GM23338 (cell line): ENCODE data around the gene C1QTNF5. TPM values are rescaled to one million over a fixed set of nuclear protein-coding genes. Genes with fewer than 3 reads are reported as not detected.

Experiments used
- ATAC-seq: fragments of 200-7000 bp; cut with Tn5 transposase; 3 replicates; pipeline ENCODE4 v1.9.1; 2020
- DNase-seq: peaks from one replicate; pipeline ENCODE4 v3.0.0-alpha.2; 2015; ENCODE audit warnings: low spot score
- H2AFZ ChIP-seq: fragments of 200-600 bp; sonication (generic); 2 replicates; pipeline ENCODE4 v1.8.0; 2016; ENCODE audit warnings: antibody characterized with exemption, mild to moderate bottlenecking, moderate library complexity
- H3F3A ChIP-seq: fragments of 200-600 bp; sonication (generic); replicated peaks from 2 replicates; pipeline ENCODE4 v1.8.0; 2017; ENCODE audit warnings: antibody characterized with exemption, mixed run types, low read depth
- H3K27ac ChIP-seq: fragments of 200-600 bp; sonication (generic); 2 replicates; pipeline ENCODE4 v1.6.1; 2016; ENCODE audit warnings: low read depth
- H3K27me3 ChIP-seq: fragments of 200-600 bp; sonication (generic); 2 replicates; pipeline ENCODE4 v1.8.0; 2016; ENCODE audit warnings: mild to moderate bottlenecking, mixed run types, moderate library complexity; ENCODE audit not compliant: insufficient read depth
- H3K36me3 ChIP-seq: fragments of 200-600 bp; sonication (generic); 2 replicates; pipeline ENCODE4 v1.8.0; 2016; ENCODE audit warnings: mild to moderate bottlenecking; ENCODE audit not compliant: insufficient read depth
- H3K4me1 ChIP-seq: fragments of 200-600 bp; sonication (generic); 2 replicates; pipeline ENCODE4 v1.8.0; 2016; ENCODE audit warnings: mild to moderate bottlenecking, moderate library complexity; ENCODE audit not compliant: insufficient read depth
- H3K4me2 ChIP-seq: fragments of 200-600 bp; sonication (generic); 2 replicates; pipeline ENCODE4 v1.7.1; 2017; ENCODE audit warnings: mixed run types
- H3K4me3 ChIP-seq: fragments of 200-600 bp; sonication (generic); 2 replicates; pipeline ENCODE4 v1.6.1; 2016; ENCODE audit warnings: mixed run types
- H3K79me2 ChIP-seq: fragments of 200-600 bp; sonication (generic); replicated peaks from 2 replicates; pipeline ENCODE4 v1.8.0; 2017; ENCODE audit warnings: mild to moderate bottlenecking; ENCODE audit not compliant: insufficient read depth
- H3K9me2 ChIP-seq: fragments of 200-600 bp; sonication (generic); 2 replicates; pipeline ENCODE4 v1.8.0; 2017; ENCODE audit not compliant: insufficient read depth
- H4K20me1 ChIP-seq: fragments of 200-600 bp; sonication (generic); replicated peaks from 2 replicates; pipeline ENCODE4 v1.8.0; 2017; ENCODE audit warnings: mild to moderate bottlenecking; ENCODE audit not compliant: insufficient read depth
- H3K27ac Mint-ChIP-seq: 2 replicates; pipeline ENCODE4 v1.8.0; 2020; ENCODE audit warnings: inconsistent platforms, mild to moderate bottlenecking, moderate library complexity, mixed read lengths
- H3K27me3 Mint-ChIP-seq: 3 replicates; pipeline ENCODE4 v1.8.0; 2022; ENCODE audit warnings: low read depth, mild to moderate bottlenecking, moderate library complexity, mixed read lengths, inconsistent platforms; ENCODE audit not compliant: insufficient read depth, poor library complexity
- H3K36me3 Mint-ChIP-seq: 3 replicates; pipeline ENCODE4 v1.8.0; 2021; ENCODE audit warnings: low read depth, mild to moderate bottlenecking, inconsistent platforms, moderate library complexity, mixed read lengths
- H3K4me1 Mint-ChIP-seq: 3 replicates; pipeline ENCODE4 v1.8.0; 2020; ENCODE audit warnings: mild to moderate bottlenecking, inconsistent platforms, mixed read lengths
- H3K4me3 Mint-ChIP-seq: 3 replicates; pipeline ENCODE4 v1.8.0; 2021; ENCODE audit warnings: moderate library complexity, mild to moderate bottlenecking, inconsistent platforms, mixed read lengths
- H3K9me3 Mint-ChIP-seq: 3 replicates; pipeline ENCODE4 v1.8.0; 2020; ENCODE audit warnings: moderate library complexity, mild to moderate bottlenecking, inconsistent platforms, mixed read lengths
- CREB1 ChIP-seq: fragments of 250-450 bp; sonication (Bioruptor Pico); IDR thresholded peaks from 2 replicates; pipeline ENCODE4 v1.5.0; 2020; ENCODE audit warnings: low read depth, mild to moderate bottlenecking, moderate library complexity
- EZH2 ChIP-seq: fragments of 200-600 bp; sonication (generic); IDR thresholded peaks from one replicate; pipeline ENCODE4 v1.8.0; 2017; ENCODE audit warnings: antibody characterized with exemption, mild to moderate bottlenecking, low read depth; ENCODE audit not compliant: unreplicated experiment
- EZH2phosphoT487 ChIP-seq: fragments of 200-600 bp; sonication (generic); IDR thresholded peaks from one replicate; pipeline ENCODE4 v1.8.1; 2018; ENCODE audit warnings: antibody characterized with exemption; ENCODE audit not compliant: unreplicated experiment
- JUNB ChIP-seq: IDR thresholded peaks from one replicate; pipeline ENCODE4 v1.6.1; 2016; ENCODE audit warnings: antibody characterized with exemption; ENCODE audit not compliant: unreplicated experiment
- NANOG ChIP-seq: IDR thresholded peaks from 2 replicates; pipeline ENCODE4 v1.6.1; 2016; ENCODE audit warnings: antibody characterized with exemption, borderline replicate concordance
- POLR2AphosphoS5 ChIP-seq: IDR thresholded peaks from 2 replicates; pipeline ENCODE4 v1.6.1; 2016; ENCODE audit warnings: antibody characterized with exemption, low read depth
- STAT1 ChIP-seq: IDR thresholded peaks from one replicate; pipeline ENCODE4 v1.6.1; 2016; ENCODE audit warnings: antibody characterized with exemption; ENCODE audit not compliant: unreplicated experiment
- ZNF114 ChIP-seq: fragments of 250-450 bp; sonication (Bioruptor Pico); IDR thresholded peaks from 2 replicates; pipeline ENCODE4 v1.5.0; 2020; ENCODE audit warnings: mild to moderate bottlenecking, moderate library complexity
- ZNF331 ChIP-seq: fragments of 250-450 bp; sonication (Bioruptor Pico); IDR thresholded peaks from 2 replicates; pipeline ENCODE4 v1.5.0; 2020; ENCODE audit warnings: low read depth, mild to moderate bottlenecking, moderate library complexity
- polyA plus RNA-seq: library from polyadenylated mRNA; unstranded; fragments of >200 nt; fragmentation: Nextera tagmentation; extraction: Ambion mirVana; gene quantifications from 2 replicates; pipeline ENCODE4 v1.2.1, GENCODE V29; 2016
- total RNA-seq: library from RNA; depleted of rRNA; stranded (reverse); fragments of >200 nt; shearing (Covaris generic); gene quantifications from 2 replicates; pipeline ENCODE4 v1.2.3, GENCODE V29; 2014
- TF ChIP-seq, protein P1 (sequence below): fragments of 250-450 bp; sonication (Bioruptor Pico); IDR thresholded peaks from 2 replicates; pipeline ENCODE4 v1.5.0; 2020; ENCODE audit warnings: mild to moderate bottlenecking, moderate library complexity
- TF ChIP-seq, protein P2 (sequence below): IDR thresholded peaks from 2 replicates; pipeline ENCODE4 v1.6.1; 2016; ENCODE audit warnings: antibody characterized with exemption
- TF ChIP-seq, protein P3 (sequence below), 2 experiments: fragments of 200-600 bp in 1 of 2; sonication (generic) in 1 of 2; conservative IDR thresholded peaks; 2 replicates each; pipeline versions ENCODE4 v1.5.1 to v1.6.1; 2016 to 2017; ENCODE audit warnings: antibody characterized with exemption in 2 of 2, low read depth in 2 of 2, mild to moderate bottlenecking in 2 of 2, moderate library complexity in 1 of 2
- TF ChIP-seq, protein P4 (sequence below): IDR thresholded peaks from one replicate; pipeline ENCODE4 v1.6.1; 2018; ENCODE audit warnings: antibody characterized with exemption; ENCODE audit not compliant: unreplicated experiment

The C1QTNF5 gene
- total and polyA plus RNA-seq, 2 experiments from 2014 or later = 1.9 TPM

DNA sequence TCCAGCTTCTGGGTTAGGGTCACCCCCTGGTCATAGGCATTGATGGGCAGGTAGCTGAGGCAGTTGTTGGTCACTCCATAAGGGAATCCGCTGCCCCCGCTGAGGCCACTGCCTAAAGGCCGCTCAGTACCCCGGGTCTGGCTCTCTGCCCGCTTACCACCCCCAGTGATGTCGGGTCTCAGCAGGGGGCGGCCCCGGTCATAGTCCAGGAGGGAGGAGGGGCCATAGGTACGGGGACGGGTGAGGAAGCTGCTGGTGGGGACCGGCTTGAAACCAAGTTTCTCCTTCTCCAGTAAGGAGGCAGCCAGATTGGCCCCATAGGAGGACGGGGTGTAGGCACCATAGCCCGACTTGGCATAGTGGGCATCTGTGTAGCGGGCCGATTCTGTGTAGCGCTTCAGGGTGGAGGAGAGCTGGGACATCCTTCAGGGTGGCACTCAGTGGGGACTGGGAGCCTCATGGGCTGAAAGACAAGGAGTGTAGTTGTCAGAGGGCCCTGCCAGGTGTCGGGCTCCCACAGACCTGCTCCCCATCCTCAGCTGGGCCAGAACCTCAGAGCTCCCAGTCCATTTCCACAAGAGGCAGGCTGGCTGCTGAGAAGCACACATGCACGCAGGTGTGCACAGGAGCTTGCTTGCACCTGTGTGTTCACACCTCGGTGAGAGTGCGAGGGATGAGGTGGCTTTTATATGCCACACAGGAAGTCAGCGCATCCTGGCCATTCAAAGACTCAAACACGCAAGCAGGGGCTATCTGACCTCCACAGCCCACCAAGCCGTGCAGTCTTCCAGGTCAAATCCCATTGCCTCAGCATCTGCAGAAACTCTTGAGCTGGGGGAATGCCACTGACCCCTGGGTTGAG, 32.6 kb upstream of the C1QTNF5 start:
- H3K9me2 ChIP-seq = no peaks in the 10 kb centered on the region
- H3K4me2 ChIP-seq = no peak overlapping the region
- no peak overlapping the region for H2AFZ ChIP-seq
- H3K36me3 ChIP-seq = no peaks in the 10 kb centered on the region
- Mint-ChIP-seq H3K27me3 (peaks cover 19% of the 10 kb centered on the region), H3K4me1 (peaks cover 70% of the 10 kb centered on the region), H3K36me3 (no peaks in the 10 kb centered on the region; the same call in 2 of the 3 replicates), H3K9me3 (no peaks in the 10 kb centered on the region), H3K27ac (no peak overlapping the region), H3K4me3 (no peak overlapping the region)
- no peak overlapping the region for H3K4me3 ChIP-seq
- no peaks in the 10 kb centered on the region for H3F3A ChIP-seq
- TF ChIP-seq, protein P1, sequence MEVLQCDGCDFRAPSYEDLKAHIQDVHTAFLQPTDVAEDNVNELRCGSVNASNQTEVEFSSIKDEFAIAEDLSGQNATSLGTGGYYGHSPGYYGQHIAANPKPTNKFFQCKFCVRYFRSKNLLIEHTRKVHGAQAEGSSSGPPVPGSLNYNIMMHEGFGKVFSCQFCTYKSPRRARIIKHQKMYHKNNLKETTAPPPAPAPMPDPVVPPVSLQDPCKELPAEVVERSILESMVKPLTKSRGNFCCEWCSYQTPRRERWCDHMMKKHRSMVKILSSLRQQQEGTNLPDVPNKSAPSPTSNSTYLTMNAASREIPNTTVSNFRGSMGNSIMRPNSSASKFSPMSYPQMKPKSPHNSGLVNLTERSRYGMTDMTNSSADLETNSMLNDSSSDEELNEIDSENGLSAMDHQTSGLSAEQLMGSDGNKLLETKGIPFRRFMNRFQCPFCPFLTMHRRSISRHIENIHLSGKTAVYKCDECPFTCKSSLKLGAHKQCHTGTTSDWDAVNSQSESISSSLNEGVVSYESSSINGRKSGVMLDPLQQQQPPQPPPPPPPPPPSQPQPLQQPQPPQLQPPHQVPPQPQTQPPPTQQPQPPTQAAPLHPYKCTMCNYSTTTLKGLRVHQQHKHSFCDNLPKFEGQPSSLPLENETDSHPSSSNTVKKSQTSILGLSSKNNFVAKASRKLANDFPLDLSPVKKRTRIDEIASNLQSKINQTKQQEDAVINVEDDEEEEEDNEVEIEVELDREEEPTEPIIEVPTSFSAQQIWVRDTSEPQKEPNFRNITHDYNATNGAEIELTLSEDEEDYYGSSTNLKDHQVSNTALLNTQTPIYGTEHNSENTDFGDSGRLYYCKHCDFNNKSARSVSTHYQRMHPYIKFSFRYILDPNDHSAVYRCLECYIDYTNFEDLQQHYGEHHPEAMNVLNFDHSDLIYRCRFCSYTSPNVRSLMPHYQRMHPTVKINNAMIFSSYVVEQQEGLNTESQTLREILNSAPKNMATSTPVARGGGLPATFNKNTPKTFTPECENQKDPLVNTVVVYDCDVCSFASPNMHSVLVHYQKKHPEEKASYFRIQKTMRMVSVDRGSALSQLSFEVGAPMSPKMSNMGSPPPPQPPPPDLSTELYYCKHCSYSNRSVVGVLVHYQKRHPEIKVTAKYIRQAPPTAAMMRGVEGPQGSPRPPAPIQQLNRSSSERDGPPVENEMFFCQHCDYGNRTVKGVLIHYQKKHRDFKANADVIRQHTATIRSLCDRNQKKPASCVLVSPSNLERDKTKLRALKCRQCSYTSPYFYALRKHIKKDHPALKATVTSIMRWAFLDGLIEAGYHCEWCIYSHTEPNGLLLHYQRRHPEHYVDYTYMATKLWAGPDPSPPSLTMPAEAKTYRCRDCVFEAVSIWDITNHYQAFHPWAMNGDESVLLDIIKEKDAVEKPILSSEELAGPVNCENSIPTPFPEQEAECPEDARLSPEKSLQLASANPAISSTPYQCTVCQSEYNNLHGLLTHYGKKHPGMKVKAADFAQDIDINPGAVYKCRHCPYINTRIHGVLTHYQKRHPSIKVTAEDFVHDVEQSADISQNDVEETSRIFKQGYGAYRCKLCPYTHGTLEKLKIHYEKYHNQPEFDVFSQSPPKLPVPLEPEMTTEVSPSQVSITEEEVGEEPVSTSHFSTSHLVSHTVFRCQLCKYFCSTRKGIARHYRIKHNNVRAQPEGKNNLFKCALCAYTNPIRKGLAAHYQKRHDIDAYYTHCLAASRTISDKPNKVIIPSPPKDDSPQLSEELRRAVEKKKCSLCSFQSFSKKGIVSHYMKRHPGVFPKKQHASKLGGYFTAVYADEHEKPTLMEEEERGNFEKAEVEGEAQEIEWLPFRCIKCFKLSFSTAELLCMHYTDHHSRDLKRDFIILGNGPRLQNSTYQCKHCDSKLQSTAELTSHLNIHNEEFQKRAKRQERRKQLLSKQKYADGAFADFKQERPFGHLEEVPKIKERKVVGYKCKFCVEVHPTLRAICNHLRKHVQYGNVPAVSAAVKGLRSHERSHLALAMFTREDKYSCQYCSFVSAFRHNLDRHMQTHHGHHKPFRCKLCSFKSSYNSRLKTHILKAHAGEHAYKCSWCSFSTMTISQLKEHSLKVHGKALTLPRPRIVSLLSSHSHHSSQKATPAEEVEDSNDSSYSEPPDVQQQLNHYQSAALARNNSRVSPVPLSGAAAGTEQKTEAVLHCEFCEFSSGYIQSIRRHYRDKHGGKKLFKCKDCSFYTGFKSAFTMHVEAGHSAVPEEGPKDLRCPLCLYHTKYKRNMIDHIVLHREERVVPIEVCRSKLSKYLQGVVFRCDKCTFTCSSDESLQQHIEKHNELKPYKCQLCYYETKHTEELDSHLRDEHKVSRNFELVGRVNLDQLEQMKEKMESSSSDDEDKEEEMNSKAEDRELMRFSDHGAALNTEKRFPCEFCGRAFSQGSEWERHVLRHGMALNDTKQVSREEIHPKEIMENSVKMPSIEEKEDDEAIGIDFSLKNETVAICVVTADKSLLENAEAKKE (CRISPR knock-in tag) = no peak
- TF ChIP-seq, protein P2, sequence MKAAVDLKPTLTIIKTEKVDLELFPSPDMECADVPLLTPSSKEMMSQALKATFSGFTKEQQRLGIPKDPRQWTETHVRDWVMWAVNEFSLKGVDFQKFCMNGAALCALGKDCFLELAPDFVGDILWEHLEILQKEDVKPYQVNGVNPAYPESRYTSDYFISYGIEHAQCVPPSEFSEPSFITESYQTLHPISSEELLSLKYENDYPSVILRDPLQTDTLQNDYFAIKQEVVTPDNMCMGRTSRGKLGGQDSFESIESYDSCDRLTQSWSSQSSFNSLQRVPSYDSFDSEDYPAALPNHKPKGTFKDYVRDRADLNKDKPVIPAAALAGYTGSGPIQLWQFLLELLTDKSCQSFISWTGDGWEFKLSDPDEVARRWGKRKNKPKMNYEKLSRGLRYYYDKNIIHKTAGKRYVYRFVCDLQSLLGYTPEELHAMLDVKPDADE = no peak
- TF ChIP-seq EZH2phosphoT487 (no peak), ZNF114 (CRISPR knock-in tag) (no peak), NANOG (no peak), POLR2AphosphoS5 (no peak), CREB1 (CRISPR knock-in tag) (no peak), JUNB (no peak), ZNF331 (CRISPR knock-in tag) (no peak), STAT1 (no peak), EZH2 (no peak)
- TF ChIP-seq, protein P3, sequence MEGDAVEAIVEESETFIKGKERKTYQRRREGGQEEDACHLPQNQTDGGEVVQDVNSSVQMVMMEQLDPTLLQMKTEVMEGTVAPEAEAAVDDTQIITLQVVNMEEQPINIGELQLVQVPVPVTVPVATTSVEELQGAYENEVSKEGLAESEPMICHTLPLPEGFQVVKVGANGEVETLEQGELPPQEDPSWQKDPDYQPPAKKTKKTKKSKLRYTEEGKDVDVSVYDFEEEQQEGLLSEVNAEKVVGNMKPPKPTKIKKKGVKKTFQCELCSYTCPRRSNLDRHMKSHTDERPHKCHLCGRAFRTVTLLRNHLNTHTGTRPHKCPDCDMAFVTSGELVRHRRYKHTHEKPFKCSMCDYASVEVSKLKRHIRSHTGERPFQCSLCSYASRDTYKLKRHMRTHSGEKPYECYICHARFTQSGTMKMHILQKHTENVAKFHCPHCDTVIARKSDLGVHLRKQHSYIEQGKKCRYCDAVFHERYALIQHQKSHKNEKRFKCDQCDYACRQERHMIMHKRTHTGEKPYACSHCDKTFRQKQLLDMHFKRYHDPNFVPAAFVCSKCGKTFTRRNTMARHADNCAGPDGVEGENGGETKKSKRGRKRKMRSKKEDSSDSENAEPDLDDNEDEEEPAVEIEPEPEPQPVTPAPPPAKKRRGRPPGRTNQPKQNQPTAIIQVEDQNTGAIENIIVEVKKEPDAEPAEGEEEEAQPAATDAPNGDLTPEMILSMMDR (conservative IDR thresholded peaks at IDR 0.05; ENCODE audit: low read depth in 2 of 2) = no peak
- TF ChIP-seq, protein P4, sequence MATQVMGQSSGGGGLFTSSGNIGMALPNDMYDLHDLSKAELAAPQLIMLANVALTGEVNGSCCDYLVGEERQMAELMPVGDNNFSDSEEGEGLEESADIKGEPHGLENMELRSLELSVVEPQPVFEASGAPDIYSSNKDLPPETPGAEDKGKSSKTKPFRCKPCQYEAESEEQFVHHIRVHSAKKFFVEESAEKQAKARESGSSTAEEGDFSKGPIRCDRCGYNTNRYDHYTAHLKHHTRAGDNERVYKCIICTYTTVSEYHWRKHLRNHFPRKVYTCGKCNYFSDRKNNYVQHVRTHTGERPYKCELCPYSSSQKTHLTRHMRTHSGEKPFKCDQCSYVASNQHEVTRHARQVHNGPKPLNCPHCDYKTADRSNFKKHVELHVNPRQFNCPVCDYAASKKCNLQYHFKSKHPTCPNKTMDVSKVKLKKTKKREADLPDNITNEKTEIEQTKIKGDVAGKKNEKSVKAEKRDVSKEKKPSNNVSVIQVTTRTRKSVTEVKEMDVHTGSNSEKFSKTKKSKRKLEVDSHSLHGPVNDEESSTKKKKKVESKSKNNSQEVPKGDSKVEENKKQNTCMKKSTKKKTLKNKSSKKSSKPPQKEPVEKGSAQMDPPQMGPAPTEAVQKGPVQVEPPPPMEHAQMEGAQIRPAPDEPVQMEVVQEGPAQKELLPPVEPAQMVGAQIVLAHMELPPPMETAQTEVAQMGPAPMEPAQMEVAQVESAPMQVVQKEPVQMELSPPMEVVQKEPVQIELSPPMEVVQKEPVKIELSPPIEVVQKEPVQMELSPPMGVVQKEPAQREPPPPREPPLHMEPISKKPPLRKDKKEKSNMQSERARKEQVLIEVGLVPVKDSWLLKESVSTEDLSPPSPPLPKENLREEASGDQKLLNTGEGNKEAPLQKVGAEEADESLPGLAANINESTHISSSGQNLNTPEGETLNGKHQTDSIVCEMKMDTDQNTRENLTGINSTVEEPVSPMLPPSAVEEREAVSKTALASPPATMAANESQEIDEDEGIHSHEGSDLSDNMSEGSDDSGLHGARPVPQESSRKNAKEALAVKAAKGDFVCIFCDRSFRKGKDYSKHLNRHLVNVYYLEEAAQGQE = no peak
- ATAC-seq = no peak
- H3K79me2 ChIP-seq = no peaks in the 10 kb centered on the region
- no peak for DNase-seq
- H3K27ac ChIP-seq = no peak overlapping the region
- peaks cover 30% of the 10 kb centered on the region for H3K4me1 ChIP-seq
- H4K20me1 ChIP-seq = no peaks in the 10 kb centered on the region; the same call in 1 of the 2 replicates
- H3K27me3 ChIP-seq = no peaks in the 10 kb centered on the region
